Measurements from ENCODE around the gene LRRC46. TPM values are rescaled to one million over a fixed set of nuclear protein-coding genes. Genes with fewer than 3 reads are reported as not detected.

LRRC46 gene
- total and polyA plus RNA-seq, 9 of the 15 experiments (the other 6 are each of a cell fraction or from before 2014, with no cell fraction given): 0.39 to 1.4 (median 0.53) TPM; not detected in 1

DNA sequence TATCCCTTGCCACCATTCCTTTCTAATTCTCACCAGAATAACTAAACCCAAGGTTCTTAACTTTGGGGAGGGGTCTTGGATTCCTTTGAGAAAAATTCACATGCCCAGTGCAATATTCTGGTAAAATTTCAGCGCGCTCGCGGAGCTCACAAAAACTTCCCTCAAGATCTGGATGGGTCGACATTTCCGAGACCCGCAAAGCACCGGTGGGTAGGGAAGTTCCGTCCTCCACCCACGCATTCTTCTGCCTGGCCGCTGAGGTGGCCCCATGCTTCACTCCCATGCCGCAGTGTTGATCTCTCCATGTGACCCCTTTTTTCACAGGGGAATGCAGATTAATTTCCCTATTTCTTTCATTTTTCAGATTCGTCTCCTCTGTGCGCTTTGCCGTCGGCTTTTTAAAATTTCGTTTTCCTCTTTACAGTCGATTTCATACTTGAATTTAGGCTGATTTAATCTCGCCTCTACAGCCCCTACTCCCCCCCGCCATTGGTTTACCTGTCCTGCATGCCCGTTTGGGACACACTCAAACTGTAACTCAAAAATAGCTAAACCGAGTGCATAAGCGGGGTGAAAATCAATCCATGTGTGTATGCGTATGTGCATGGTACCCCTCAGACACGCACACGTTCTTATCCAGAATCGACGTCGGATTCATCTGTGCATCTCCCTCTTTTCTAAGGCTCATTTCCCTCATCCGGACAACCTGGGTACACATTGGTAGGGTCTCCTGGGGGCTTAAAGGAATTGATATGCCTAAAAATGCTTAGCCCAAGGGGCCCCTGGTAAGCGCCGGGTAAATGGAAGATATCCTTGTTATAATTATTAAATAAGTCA, 20.9 kb downstream of the LRRC46 start (continued):
- TF ChIP-seq, protein P1, sequence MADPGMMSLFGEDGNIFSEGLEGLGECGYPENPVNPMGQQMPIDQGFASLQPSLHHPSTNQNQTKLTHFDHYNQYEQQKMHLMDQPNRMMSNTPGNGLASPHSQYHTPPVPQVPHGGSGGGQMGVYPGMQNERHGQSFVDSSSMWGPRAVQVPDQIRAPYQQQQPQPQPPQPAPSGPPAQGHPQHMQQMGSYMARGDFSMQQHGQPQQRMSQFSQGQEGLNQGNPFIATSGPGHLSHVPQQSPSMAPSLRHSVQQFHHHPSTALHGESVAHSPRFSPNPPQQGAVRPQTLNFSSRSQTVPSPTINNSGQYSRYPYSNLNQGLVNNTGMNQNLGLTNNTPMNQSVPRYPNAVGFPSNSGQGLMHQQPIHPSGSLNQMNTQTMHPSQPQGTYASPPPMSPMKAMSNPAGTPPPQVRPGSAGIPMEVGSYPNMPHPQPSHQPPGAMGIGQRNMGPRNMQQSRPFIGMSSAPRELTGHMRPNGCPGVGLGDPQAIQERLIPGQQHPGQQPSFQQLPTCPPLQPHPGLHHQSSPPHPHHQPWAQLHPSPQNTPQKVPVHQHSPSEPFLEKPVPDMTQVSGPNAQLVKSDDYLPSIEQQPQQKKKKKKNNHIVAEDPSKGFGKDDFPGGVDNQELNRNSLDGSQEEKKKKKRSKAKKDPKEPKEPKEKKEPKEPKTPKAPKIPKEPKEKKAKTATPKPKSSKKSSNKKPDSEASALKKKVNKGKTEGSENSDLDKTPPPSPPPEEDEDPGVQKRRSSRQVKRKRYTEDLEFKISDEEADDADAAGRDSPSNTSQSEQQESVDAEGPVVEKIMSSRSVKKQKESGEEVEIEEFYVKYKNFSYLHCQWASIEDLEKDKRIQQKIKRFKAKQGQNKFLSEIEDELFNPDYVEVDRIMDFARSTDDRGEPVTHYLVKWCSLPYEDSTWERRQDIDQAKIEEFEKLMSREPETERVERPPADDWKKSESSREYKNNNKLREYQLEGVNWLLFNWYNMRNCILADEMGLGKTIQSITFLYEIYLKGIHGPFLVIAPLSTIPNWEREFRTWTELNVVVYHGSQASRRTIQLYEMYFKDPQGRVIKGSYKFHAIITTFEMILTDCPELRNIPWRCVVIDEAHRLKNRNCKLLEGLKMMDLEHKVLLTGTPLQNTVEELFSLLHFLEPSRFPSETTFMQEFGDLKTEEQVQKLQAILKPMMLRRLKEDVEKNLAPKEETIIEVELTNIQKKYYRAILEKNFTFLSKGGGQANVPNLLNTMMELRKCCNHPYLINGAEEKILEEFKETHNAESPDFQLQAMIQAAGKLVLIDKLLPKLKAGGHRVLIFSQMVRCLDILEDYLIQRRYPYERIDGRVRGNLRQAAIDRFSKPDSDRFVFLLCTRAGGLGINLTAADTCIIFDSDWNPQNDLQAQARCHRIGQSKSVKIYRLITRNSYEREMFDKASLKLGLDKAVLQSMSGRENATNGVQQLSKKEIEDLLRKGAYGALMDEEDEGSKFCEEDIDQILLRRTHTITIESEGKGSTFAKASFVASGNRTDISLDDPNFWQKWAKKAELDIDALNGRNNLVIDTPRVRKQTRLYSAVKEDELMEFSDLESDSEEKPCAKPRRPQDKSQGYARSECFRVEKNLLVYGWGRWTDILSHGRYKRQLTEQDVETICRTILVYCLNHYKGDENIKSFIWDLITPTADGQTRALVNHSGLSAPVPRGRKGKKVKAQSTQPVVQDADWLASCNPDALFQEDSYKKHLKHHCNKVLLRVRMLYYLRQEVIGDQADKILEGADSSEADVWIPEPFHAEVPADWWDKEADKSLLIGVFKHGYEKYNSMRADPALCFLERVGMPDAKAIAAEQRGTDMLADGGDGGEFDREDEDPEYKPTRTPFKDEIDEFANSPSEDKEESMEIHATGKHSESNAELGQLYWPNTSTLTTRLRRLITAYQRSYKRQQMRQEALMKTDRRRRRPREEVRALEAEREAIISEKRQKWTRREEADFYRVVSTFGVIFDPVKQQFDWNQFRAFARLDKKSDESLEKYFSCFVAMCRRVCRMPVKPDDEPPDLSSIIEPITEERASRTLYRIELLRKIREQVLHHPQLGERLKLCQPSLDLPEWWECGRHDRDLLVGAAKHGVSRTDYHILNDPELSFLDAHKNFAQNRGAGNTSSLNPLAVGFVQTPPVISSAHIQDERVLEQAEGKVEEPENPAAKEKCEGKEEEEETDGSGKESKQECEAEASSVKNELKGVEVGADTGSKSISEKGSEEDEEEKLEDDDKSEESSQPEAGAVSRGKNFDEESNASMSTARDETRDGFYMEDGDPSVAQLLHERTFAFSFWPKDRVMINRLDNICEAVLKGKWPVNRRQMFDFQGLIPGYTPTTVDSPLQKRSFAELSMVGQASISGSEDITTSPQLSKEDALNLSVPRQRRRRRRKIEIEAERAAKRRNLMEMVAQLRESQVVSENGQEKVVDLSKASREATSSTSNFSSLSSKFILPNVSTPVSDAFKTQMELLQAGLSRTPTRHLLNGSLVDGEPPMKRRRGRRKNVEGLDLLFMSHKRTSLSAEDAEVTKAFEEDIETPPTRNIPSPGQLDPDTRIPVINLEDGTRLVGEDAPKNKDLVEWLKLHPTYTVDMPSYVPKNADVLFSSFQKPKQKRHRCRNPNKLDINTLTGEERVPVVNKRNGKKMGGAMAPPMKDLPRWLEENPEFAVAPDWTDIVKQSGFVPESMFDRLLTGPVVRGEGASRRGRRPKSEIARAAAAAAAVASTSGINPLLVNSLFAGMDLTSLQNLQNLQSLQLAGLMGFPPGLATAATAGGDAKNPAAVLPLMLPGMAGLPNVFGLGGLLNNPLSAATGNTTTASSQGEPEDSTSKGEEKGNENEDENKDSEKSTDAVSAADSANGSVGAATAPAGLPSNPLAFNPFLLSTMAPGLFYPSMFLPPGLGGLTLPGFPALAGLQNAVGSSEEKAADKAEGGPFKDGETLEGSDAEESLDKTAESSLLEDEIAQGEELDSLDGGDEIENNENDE (IDR thresholded peaks at IDR 0.05; ENCODE audit: low read depth, low read length): no peak
- TF ChIP-seq SMARCE1 (IDR thresholded peaks at IDR 0.05): 0 out of 2 replicates have a peak, but pooled peaks have one; percentile 11
- TF ChIP-seq MNT (conservative IDR thresholded peaks at IDR 0.05): peak in 1 of 2 experiments; percentile 76; a peak in 3 of 4 replicates
- TF ChIP-seq, protein P2, sequence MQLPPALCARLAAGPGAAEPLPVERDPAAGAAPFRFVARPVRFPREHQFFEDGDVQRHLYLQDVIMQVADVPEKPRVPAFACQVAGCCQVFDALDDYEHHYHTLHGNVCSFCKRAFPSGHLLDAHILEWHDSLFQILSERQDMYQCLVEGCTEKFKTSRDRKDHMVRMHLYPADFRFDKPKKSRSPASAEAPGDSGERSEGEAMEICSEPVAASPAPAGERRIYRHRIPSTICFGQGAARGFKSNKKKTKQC (CRISPR knock-in tag; IDR thresholded peaks at IDR 0.05): no peak
- TF ChIP-seq ZNF24 (IDR thresholded peaks at IDR 0.05): no peak
- no peak for TF ChIP-seq ZNF644 (tag; IDR thresholded peaks at IDR 0.05; ENCODE audit: low read depth)
- no peak for TF ChIP-seq CSDE1 (IDR thresholded peaks at IDR 0.05)
- TF ChIP-seq ZNF282 (CRISPR knock-in tag; IDR thresholded peaks at IDR 0.05): no peak
- no peak for TF ChIP-seq STAT6 (CRISPR knock-in tag; IDR thresholded peaks at IDR 0.05)
